ENCODE results near the gene TMEM156.

TMEM156 gene

DNA sequence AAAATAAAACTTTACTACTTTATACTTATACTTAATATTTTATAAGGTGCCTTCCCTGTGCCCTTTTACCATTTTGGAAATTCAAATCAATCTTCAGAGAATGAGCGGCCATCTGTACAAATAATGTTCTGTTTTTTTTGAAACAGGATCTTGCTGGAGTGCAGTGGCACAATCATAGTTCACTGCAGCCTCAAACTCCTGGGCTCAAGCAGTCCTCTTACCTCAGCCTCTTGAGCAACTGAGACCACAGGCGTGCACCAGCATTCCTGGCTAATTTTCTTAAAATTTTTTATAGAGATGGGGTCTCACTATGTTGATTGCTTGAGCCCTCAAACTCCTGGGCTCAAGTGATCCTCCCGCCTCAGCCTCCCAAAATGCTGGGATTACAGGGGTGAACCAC, 111.1 kb downstream of the TMEM156 start:
- DNase-seq, result no peak

DNA sequence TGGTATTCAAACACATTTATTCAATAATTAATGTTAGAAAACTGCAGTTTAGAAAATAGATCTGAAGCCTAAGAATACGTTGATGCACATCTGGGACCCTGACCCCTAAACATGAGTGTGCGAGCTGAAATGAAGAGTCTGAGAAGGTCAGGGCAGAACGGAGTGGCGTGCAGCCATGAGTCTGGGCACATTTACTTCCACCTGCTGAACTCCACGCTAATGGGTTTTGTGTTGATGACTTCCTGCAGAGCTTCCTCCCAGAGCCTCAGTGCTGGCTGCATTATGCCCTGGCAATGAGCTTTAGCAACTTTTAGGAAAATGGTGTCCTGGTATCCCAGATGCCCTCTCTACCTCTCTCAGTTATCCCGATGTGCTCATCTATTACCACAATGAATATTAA, 111.5 kb downstream of the TMEM156 start:
- DNase-seq, result no peak

DNA sequence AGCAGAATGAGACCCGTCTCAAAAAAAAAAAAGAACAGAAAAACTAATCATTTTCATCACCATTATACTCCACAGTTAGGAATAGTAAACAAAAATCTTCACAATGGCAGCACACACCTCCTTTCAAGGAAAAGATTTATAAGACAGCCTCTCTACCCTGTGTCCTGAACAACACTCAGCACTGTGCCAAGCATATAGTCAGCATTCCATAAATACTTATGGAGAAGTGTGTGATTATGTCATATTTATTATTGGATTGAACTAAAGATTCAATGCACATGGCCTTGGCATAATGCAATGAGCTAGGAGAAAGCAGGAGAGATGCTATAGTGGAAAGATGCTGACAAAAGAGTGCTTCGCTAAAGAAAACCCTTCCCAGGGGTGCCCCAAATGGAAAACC, 112.0 kb downstream of the TMEM156 start:
- DNase-seq, result peak; percentile 25

DNA sequence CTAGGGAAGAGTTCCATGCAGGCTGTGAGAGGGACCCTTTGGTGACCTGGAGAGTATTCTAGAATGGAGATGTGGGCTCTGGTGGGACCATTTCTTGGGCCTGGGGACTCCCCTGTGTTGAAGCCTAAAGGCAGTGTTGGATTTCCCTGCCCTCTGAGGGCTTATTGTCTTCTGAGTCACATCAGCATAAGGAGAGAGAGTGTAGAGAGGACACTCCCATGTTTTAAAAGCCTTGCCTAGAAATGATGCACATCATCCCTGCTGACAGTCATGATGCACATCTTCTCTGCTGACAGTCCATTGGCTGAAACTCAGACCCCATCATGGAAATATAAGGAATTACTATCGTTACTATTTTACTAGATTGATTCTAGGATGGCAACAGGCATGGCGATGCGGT, 112.7 kb downstream of the TMEM156 start:
- DNase-seq, result no peak

DNA sequence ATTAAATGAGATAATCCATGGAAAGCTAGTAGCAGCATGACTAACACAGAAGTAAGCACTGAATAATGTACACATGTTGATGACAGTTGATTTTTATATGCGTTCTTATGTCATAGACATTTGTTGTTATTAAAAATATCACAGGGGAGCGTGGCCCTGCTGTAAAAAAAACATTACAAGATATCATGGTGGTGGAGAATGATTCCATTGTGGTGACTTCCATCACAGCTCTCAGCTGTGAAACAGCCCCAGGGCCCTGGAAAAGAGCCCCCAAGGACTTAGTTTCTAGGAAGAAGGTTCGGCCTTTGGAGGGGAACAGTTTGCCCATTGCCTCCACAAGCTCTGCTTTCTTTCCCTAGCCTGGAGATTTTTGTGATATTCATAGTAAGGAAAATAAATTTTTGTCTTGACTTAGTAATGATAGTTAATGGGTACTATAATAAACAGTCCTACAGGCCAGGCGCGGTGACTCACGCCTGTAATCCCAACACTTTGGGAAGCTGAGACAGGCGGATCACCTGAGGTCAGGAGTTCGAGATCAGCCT, 114.7 kb downstream of the TMEM156 start:
- peak; percentile 58 for DNase-seq
